ENCODE results near the gene G6PC1.
A peak's percentile ranks its signal among the peaks of the same experiment; 100 is the strongest.
"Not testable (repeated sequence)": the region's sequence is repeated elsewhere in the genome, so short reads cannot be mapped to it uniquely, and the experiment has no call there.

G6PC1 gene

DNA sequence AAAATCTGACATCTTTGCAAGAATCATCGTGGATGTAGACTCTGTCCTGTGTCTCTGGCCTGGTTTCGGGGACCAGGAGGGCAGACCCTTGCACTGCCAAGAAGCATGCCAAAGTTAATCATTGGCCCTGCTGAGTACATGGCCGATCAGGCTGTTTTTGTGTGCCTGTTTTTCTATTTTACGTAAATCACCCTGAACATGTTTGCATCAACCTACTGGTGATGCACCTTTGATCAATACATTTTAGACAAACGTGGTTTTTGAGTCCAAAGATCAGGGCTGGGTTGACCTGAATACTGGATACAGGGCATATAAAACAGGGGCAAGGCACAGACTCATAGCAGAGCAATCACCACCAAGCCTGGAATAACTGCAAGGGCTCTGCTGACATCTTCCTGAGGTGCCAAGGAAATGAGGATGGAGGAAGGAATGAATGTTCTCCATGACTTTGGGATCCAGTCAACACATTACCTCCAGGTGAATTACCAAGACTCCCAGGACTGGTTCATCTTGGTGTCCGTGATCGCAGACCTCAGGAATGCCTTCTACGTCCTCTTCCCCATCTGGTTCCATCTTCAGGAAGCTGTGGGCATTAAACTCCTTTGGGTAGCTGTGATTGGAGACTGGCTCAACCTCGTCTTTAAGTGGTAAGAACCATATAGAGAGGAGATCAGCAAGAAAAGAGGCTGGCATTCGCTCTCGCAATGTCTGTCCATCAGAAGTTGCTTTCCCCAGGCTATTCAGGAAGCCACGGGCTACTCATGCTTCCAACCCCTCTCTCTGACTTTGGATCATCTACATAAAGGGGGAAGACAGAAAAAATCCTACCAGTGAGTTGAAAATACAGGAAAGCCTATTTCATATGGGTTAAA lies at the start of gene G6PC1:
Gene G6PC1, plus strand, starts transcription at position 340 of the 872 bp plus-strand sequence. Its CDS starts 78 bp downstream, at position 418.
- no peak for DNase-seq

- DNase-seq, result no peak
Measured at GRCh38 chr17:42850954-42851353, 49.6 kb upstream of the G6PC1 start, which contains the start of gene AOC3. TSS of gene AOC3 (plus strand) at chr17:42851199. CDS start at chr17:42851344, 145 bp downstream.

DNA sequence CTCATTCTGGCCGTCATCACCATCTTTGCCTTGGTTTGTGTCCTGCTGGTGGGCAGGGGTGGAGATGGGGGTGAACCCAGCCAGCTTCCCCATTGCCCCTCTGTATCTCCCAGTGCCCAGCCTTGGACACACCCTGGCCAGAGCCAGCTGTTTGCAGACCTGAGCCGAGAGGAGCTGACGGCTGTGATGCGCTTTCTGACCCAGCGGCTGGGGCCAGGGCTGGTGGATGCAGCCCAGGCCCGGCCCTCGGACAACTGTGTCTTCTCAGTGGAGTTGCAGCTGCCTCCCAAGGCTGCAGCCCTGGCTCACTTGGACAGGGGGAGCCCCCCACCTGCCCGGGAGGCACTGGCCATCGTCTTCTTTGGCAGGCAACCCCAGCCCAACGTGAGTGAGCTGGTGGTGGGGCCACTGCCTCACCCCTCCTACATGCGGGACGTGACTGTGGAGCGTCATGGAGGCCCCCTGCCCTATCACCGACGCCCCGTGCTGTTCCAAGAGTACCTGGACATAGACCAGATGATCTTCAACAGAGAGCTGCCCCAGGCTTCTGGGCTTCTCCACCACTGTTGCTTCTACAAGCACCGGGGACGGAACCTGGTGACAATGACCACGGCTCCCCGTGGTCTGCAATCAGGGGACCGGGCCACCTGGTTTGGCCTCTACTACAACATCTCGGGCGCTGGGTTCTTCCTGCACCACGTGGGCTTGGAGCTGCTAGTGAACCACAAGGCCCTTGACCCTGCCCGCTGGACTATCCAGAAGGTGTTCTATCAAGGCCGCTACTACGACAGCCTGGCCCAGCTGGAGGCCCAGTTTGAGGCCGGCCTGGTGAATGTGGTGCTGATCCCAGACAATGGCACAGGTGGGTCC lies 49.0 kb upstream of the G6PC1 start:
- not testable (repeated sequence) for DNase-seq

- DNase-seq, result no peak
Measured at GRCh38 chr17:42852351-42852750, 48.2 kb upstream of the G6PC1 start.

DNA sequence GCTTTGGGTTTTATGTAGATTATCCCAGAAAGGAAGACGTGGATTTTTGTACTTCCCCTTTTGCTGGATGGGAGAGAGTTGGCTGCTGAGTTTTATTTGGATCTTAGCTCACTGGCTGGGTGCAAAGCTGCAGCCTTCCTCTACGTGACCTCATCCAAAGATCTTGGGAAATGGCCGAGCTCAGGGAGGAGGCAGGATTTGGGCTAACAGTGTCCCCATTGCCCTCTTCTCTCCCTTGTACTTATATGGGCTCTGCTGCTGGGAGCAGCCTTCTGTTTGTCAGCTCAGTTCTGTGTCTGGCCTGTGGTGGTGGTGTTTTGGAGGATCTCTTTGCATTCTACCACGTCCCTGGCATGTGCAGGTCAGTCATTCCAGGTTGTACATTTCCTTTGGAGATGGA lies 47.6 kb upstream of the G6PC1 start:
- no peak for DNase-seq

DNA sequence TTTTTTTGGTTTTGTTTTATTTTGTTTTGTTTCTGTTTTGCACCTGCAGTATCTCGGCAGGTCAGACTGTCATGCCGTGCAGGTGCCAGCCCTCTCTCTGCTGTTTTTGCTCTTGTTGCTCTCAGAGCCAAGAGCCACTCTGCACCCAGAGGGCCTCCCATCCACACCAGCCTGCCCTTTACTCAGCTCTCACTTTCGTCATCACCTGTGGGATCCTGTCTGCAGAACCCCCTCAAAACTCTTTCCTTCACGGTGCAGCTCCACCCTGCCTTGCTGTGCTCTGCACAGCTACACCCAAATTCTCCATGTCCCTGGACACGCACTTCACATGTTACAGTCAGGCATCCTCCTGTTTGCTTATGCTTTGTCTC lies 47.0 kb upstream of the G6PC1 start:
- no peak for DNase-seq

- no peak for DNase-seq
Measured at GRCh38 chr17:42853968-42854790, 46.4 kb upstream of the G6PC1 start.

- DNase-seq, result no peak
Measured at GRCh38 chr17:42855048-42855596, 45.5 kb upstream of the G6PC1 start.

GRCh38 chr17:42856093-42856492 lies 44.5 kb upstream of the G6PC1 start:
- DNase-seq, result not testable (repeated sequence)

GRCh38 chr17:42856516-42856915 lies 44.1 kb upstream of the G6PC1 start:
- not testable (repeated sequence) for DNase-seq

DNA sequence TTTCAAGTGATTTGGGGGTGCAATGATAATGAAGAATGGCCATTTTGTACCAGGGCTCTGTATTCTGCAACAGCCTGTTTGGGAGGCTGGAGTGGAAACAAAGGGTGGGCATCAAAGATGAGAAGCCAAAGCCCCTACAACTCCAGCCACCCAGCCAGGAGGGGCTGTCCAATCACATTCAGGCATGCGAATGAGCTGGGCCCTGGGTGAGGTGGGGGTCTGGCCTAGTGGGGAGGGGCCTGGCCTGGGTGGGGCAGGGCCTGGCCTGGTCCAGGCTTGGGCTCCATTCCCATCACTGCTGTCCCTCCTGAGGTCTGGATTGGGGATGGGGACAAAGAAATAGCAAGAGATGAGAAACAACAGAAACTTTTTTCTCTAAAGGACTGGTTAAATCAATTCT lies 43.2 kb upstream of the G6PC1 start:
- no peak for DNase-seq

DNA sequence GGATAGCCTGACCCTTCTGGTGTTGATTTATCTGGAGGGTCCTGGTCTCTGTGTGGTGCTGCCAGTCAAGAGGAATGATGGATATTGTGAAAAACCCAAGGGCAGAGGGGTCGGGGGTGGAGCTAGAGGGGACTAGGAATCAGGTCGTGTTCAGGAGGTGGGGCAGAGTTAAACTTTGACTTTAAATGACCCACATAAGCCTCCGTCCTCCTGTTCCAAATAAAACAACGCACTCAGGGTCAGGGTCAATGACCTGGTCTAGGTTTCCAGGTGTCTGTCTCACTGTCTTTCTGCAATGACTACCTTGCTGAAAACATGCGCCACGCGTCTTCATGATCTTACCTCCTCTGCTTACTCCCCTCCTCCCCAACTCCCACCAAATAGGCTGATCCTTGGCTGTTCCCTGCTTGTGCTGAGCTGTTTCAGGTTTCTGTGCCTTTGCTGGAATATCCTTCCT lies 34.9 kb upstream of the G6PC1 start:
- no peak for DNase-seq

DNA sequence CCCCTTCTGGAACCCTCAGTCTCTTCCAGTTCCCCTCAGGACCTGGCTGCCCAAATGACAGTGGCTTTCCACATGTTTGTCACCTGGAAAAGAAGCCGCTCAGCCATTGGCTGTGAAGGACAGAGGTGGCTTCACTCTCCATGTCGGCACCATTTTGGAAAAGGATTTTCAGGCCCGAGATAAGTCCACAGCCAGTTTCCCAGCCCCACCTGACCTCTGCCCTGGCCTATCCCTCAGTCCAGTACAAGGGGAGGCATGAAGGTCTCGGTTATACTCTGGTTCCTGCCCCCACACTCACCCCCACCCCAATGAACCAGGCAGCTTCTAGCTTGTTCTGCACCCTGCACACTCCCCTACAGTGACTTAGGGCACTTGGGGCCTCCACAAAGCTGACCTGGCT lies 34.4 kb upstream of the G6PC1 start:
- DNase-seq, result no peak

DNA sequence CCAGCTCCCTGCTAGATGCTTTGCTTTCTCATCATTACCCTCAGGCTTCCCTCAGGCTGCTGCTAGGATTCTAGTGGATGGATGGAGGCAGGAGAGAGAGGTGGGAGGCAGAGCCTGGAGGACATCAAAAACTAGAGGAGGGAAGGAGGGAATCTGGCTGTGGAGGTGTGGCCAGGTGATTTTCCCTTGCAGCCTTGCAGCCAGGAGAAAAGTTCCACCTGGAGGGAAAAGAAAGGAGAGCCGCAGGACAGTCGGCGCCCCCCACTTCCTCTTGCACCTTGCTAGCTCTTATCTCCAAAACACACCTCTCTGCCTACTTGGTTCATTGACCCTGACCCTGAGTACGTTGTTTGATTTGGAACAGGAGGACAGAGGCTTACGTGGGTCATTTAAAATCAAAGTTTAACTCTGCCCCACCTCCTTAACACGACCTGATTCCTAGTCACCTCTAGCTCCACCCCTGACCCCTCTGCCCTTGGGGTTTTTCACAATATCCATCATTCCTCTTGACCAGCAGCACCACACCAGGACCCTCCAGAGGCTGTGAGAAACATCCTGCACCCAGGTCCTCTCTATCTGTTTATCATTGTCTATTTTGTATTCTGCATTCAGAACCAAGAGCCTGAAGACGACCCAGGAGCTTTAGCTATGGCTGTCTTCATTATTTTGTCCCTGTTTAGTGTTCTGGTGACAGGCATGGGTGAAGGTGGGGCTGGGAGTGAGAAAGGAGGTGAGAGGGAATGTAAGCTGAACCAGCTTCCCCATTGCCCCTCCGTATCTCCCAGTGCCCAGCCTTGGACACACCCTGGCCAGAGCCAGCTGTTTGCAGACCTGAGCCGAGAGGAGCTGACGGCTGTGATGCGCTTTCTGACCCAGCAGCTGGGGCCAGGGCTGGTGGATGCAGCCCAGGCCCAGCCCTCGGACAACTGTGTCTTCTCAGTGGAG lies 33.7 kb upstream of the G6PC1 start:
- no peak for DNase-seq

DNA sequence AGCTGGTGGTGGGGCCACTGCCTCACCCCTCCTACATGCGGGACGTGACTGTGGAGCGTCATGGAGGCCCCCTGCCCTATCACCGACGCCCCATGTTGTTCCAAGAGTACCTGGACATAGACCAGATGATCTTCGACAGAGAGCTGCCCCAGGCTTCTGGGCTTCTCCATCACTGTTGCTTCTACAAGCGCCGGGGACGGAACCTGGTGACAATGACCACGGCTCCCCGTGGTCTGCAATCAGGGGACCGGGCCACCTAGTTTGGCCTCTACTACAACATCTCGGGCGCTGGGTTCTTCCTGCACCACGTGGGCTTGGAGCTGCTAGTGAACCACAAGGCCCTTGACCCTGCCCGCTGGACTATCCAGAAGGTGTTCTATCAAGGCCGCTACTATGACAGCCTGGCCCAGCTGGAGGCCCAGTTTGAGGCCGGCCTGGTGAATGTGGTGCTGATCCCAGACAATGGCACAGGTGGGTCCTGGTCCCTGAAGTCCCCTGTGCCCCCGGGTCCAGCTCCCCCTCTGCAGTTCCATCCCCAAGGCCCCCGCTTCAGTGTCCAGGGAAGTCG lies 32.8 kb upstream of the G6PC1 start:
- DNase-seq, result not testable (repeated sequence)

GRCh38 chr17:42868338-42868737 lies 32.3 kb upstream of the G6PC1 start:
- no peak for DNase-seq

- no peak for DNase-seq
Measured at GRCh38 chr17:42871647-42872046, 29.0 kb upstream of the G6PC1 start.

- peak; percentile 41 for DNase-seq
Measured at GRCh38 chr17:42872251-42872965, 28.2 kb upstream of the G6PC1 start.

- DNase-seq, result no peak
Measured at GRCh38 chr17:42873315-42873714, 27.3 kb upstream of the G6PC1 start.

Data from NCI-H226 (cell line).